ENCODE data around the gene HMCN2.

DNA sequence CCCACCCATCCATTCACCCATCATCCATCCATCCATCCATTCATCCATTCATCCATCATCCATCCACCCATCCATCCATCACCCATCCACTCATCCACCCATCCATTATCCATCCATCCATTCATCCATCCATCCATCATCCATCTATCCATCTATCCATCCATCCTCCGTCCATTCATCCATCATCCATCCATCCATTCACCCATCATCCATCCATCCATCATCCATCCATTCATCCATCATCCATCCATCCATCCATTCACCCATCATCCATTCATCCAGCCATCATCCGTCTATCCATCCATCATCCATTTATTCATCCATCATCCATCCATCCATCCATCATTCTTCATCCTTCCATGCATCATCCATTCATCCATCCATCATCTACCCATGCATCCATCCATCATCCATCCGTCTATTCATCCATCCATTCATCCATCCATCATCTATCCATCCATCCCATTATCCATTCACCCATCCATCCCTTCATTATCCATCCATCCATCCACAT lies 189.3 kb downstream of the HMCN2 start:
- TF ChIP-seq POLR2A (IDR thresholded peaks at IDR 0.05; ENCODE audit: low read depth, low read length) = no peak
- TF ChIP-seq CTCF (conservative IDR thresholded peaks at IDR 0.05; ENCODE audit: low read depth, low read length) = no peak
- no peak for TF ChIP-seq CEBPB (IDR thresholded peaks at IDR 0.05; ENCODE audit: low read depth, low read length)
- TF ChIP-seq RAD21 (IDR thresholded peaks at IDR 0.05; ENCODE audit: low read length) = no peak
